NK-92 treated with Interleukin-12 subunit alpha and Interleukin-12 subunit beta, amount 100 ng/mL, for 24 hours (cell line): Measurements from ENCODE around the gene DCUN1D4.
"Not testable (repeated sequence)": the region's sequence is repeated elsewhere in the genome, so short reads cannot be mapped to it uniquely, and the experiment has no call there.

Experiments
- DNase-seq: peaks from one replicate; lab custom pipeline; 2025; lab: John Stamatoyannopoulos, UW

DCUN1D4 gene

GRCh38 chr4:51855270-51855669 lies 12.3 kb downstream of the DCUN1D4 start:
- no peak for DNase-seq

GRCh38 chr4:51855751-51856150 lies 12.8 kb downstream of the DCUN1D4 start:
- no peak for DNase-seq

- no peak for DNase-seq
Measured at GRCh38 chr4:51858605-51859202, 15.8 kb downstream of the DCUN1D4 start.

GRCh38 chr4:51859476-51860031 lies 16.6 kb downstream of the DCUN1D4 start:
- DNase-seq = no peak

- no peak for DNase-seq
Measured at GRCh38 chr4:51862199-51862598, 19.2 kb downstream of the DCUN1D4 start.

GRCh38 chr4:51862781-51863180 lies 19.8 kb downstream of the DCUN1D4 start:
- no peak for DNase-seq

GRCh38 chr4:51865717-51866116 lies 22.8 kb downstream of the DCUN1D4 start:
- DNase-seq = no peak

- DNase-seq = no peak
Measured at GRCh38 chr4:51866835-51867234, 23.9 kb downstream of the DCUN1D4 start.

GRCh38 chr4:51867689-51868448 lies 24.9 kb downstream of the DCUN1D4 start:
- no peak for DNase-seq

GRCh38 chr4:51868449-51868847 lies 25.5 kb downstream of the DCUN1D4 start:
- no peak for DNase-seq

- no peak for DNase-seq
Measured at GRCh38 chr4:51870441-51871188, 27.7 kb downstream of the DCUN1D4 start.

GRCh38 chr4:51872283-51872997 lies 29.5 kb downstream of the DCUN1D4 start:
- no peak for DNase-seq

- no peak for DNase-seq
Measured at GRCh38 chr4:51874551-51874950, 31.6 kb downstream of the DCUN1D4 start.

- DNase-seq = no peak
Measured at GRCh38 chr4:51878431-51878830, 35.5 kb downstream of the DCUN1D4 start.

- DNase-seq = no peak
Measured at GRCh38 chr4:51880016-51880915, 37.3 kb downstream of the DCUN1D4 start.

- DNase-seq = no peak
Measured at GRCh38 chr4:51884055-51884454, 41.1 kb downstream of the DCUN1D4 start.

GRCh38 chr4:51884606-51885005 lies 41.7 kb downstream of the DCUN1D4 start:
- DNase-seq = no peak

GRCh38 chr4:51885363-51885762 lies 42.4 kb downstream of the DCUN1D4 start:
- DNase-seq = no peak

GRCh38 chr4:51890760-51891159 lies 47.8 kb downstream of the DCUN1D4 start:
- DNase-seq = no peak

- not testable (repeated sequence) for DNase-seq
Measured at GRCh38 chr4:51893402-51893801, 50.4 kb downstream of the DCUN1D4 start.

GRCh38 chr4:51894059-51894645 lies 51.2 kb downstream of the DCUN1D4 start:
- no peak for DNase-seq
